A673 (cell line): ENCODE measurements around the gene ANKRD37. TPM values are rescaled to one million over a fixed set of nuclear protein-coding genes. Genes with fewer than 3 reads are reported as not detected.

ENCODE experiments used
- BruUV-seq: library from RNA; stranded (reverse); fragments of 400-500 nt; replicated peaks from 2 replicates; lab custom pipeline; 2021; lab: Mats Ljungman, UMichigan
- CTCF ChIA-PET: fragments of 300-600 bp; sonication (Branson Sonifier 250); formaldehyde crosslinking; loops from one replicate; lab custom pipeline; 2022; ENCODE audit warnings: antibody characterized with exemption; lab: Charles Lee
- POLR2A ChIA-PET: fragments of 300-600 bp; sonication (Branson Sonifier 250); formaldehyde crosslinking; loops from one replicate; lab custom pipeline; 2022; ENCODE audit warnings: antibody characterized with exemption; ENCODE audit not compliant: low non-redundant PET; lab: Charles Lee
- DNase-seq: peaks from one replicate; pipeline ENCODE4 v3.0.0-alpha.2; 2015; ENCODE audit warnings: low spot score
- H3K27ac ChIP-seq: fragments of 200-600 bp; sonication (generic); 2 replicates; pipeline ENCODE4 v1.5.1; 2016; ENCODE audit warnings: mixed run types, low read depth, mild to moderate bottlenecking, mixed read lengths, antibody characterized with exemption, low read length; ENCODE audit not compliant: poor library complexity, severe bottlenecking
- H3K27me3 ChIP-seq: fragments of 200-600 bp; sonication (generic); replicated peaks from 2 replicates; pipeline ENCODE4 v1.6.1; 2017; ENCODE audit warnings: mixed run types, low read depth, mild to moderate bottlenecking, mixed read lengths, antibody characterized with exemption, low read length; ENCODE audit not compliant: insufficient read depth, poor library complexity
- H3K36me3 ChIP-seq: fragments of 200-600 bp; sonication (generic); 2 replicates; pipeline ENCODE4 v1.6.1; 2016; ENCODE audit warnings: mixed run types, mild to moderate bottlenecking, mixed read lengths, antibody characterized with exemption, low read length; ENCODE audit not compliant: insufficient read depth, poor library complexity, severe bottlenecking
- H3K4me1 ChIP-seq: fragments of 200-600 bp; sonication (generic); 2 replicates; pipeline ENCODE4 v1.6.1; 2017; ENCODE audit warnings: mixed run types, mild to moderate bottlenecking, mixed read lengths, antibody characterized with exemption, low read length; ENCODE audit not compliant: insufficient read depth, poor library complexity, severe bottlenecking
- H3K4me3 ChIP-seq: fragments of 200-600 bp; sonication (generic); 2 replicates; pipeline ENCODE4 v1.5.1; 2016; ENCODE audit warnings: low read depth, mixed run types, mild to moderate bottlenecking, mixed read lengths, low read length; ENCODE audit not compliant: poor library complexity, severe bottlenecking
- H3K9me3 ChIP-seq: fragments of 200-600 bp; sonication (generic); 2 replicates; pipeline ENCODE4 v1.6.1; 2016; ENCODE audit warnings: mixed run types, low read depth, mild to moderate bottlenecking, mixed read lengths, antibody characterized with exemption, low read length; ENCODE audit not compliant: poor library complexity, severe bottlenecking
- EZH2 ChIP-seq: fragments of 200-600 bp; sonication (generic); IDR thresholded peaks from 2 replicates; pipeline ENCODE4 v1.6.1; 2017; ENCODE audit warnings: borderline replicate concordance, low read depth, mild to moderate bottlenecking, mixed read lengths, antibody characterized with exemption, low read length; ENCODE audit not compliant: poor library complexity, severe bottlenecking
- intact Hi-C: fragments of 100-400 bp; cut with micrococcal nuclease; formaldehyde crosslinking; loops from one replicate; pipeline ENCODE4 v1.10.0; 2022; ENCODE audit not compliant: unreplicated experiment
- total RNA-seq: library from RNA; stranded (reverse); gene quantifications from 2 replicates; pipeline ENCODE4 v1.2.3, GENCODE V29; 2021
- TF ChIP-seq, protein P1 (sequence below): fragments of 300-800, 200-600 bp; sonication (generic); conservative IDR thresholded peaks from 2 replicates; pipeline ENCODE4 v1.5.1; 2017; ENCODE audit warnings: low read depth, mild to moderate bottlenecking, antibody characterized with exemption, low read length, moderate library complexity, mixed read lengths

ANKRD37 gene
- total RNA-seq, 1 experiment from 2014 or later, result not detected

- TF ChIP-seq EZH2, result no peak
- TF ChIP-seq, protein P1, sequence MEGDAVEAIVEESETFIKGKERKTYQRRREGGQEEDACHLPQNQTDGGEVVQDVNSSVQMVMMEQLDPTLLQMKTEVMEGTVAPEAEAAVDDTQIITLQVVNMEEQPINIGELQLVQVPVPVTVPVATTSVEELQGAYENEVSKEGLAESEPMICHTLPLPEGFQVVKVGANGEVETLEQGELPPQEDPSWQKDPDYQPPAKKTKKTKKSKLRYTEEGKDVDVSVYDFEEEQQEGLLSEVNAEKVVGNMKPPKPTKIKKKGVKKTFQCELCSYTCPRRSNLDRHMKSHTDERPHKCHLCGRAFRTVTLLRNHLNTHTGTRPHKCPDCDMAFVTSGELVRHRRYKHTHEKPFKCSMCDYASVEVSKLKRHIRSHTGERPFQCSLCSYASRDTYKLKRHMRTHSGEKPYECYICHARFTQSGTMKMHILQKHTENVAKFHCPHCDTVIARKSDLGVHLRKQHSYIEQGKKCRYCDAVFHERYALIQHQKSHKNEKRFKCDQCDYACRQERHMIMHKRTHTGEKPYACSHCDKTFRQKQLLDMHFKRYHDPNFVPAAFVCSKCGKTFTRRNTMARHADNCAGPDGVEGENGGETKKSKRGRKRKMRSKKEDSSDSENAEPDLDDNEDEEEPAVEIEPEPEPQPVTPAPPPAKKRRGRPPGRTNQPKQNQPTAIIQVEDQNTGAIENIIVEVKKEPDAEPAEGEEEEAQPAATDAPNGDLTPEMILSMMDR, result no peak
These were observed 12.6 kb upstream of the ANKRD37 start for GRCh38 chr4:185384061-185384460.

DNA sequence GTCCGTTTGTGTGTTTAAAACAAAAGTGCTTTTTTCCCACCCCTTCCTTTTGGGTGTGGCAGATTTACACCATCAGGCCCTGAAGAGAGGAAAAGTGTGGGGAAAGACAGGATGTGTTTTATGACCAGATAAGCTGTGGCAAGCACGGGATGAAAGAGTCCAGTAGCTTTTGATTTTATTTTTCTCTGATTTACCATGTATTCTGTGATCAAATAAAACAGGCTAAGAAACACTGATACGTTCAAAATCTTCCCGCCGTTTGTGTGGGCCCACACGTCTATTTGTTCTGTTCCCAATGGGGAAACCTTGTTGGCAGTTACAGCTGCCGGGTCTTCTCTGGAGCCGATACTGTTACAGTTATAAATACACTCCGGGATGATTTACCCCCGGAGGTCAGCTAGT lies 11.7 kb upstream of the ANKRD37 start:
- ChIA-PET POLR2A (interaction anchor here (0.6 kb wide), 1 partner anchor 141 kb away, joined by 4 read pairs; no protein-coding TSS in a partner anchor), CTCF (interaction anchor here (0.6 kb wide), 1 partner anchor 43 kb away, joined by 3 read pairs; no protein-coding TSS in a partner anchor)
- no peak for TF ChIP-seq EZH2
- TF ChIP-seq, protein P1, result no peak
- Histone ChIP-seq H3K36me3 (no peaks in the 10 kb centered on the region), H3K9me3 (peaks cover 14% of the 10 kb centered on the region), H3K4me1 (peaks cover 20% of the 10 kb centered on the region), H3K27ac (no peak overlapping the region), H3K27me3 (no peaks in the 10 kb centered on the region), H3K4me3 (no peak overlapping the region)
- DNase-seq, result peak; percentile 54
- BruUV-seq, result no TSS peak
- intact Hi-C loops, result no loop called here

More at GRCh38 chr4:185384061-185384460, 12.6 kb upstream of the ANKRD37 start:
- CTCF ChIA-PET, result no interaction called here
- H3K27me3 ChIP-seq, result no peaks in the 10 kb centered on the region
- no peak overlapping the region for H3K27ac ChIP-seq
- peaks cover 16% of the 10 kb centered on the region for H3K9me3 ChIP-seq
- no peaks in the 10 kb centered on the region for H3K36me3 ChIP-seq
- H3K4me3 ChIP-seq, result no peak overlapping the region
- POLR2A ChIA-PET, result no interaction called here
- H3K4me1 ChIP-seq, result peaks cover 20% of the 10 kb centered on the region
- DNase-seq, result no peak
- intact Hi-C loops, result no loop called here
- no TSS peak for BruUV-seq

GRCh38 chr4:185387957-185388356 lies 8.7 kb upstream of the ANKRD37 start:
- TF ChIP-seq, protein P1, result no peak
- no peak for TF ChIP-seq EZH2
- Histone ChIP-seq H3K9me3 (peaks cover under 1% of the 10 kb centered on the region), H3K27me3 (no peaks in the 10 kb centered on the region), H3K4me1 (peaks cover 9% of the 10 kb centered on the region), H3K4me3 (no peak overlapping the region), H3K36me3 (no peaks in the 10 kb centered on the region), H3K27ac (no peak overlapping the region)
- intact Hi-C loops, result no loop called here
- ChIA-PET POLR2A (no interaction called here), CTCF (no interaction called here)
- DNase-seq, result no peak
- BruUV-seq, result no TSS peak
